ENCODE data around the gene LY6G5B. TPM values are rescaled to one million over a fixed set of nuclear protein-coding genes. Genes with fewer than 3 reads are reported as not detected.

The LY6G5B gene
- total RNA-seq, 4 donors from 2014 or later, result 0.70 to 9.5 (median 4.5) TPM

DNA sequence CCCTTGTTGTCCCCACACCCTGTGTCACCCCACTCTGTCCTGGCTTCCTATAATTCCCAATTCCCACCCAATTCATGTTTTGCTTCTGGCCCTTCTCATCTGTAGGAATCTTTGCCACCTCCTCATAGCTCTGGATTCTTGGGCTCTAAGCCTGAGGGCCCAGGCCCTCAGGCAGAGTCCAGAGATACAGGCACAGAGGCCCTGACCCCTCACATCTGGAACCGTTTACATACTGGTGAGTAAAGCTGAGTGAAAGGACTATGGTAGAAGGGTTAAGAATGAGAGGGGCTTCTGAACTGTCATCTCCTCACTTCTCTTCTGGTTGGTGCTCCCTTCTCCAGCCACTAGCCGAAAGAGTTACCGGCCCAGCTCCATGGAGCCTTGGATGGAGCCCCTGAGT, 35.6 kb upstream of the LY6G5B start:
- Histone ChIP-seq H3K27ac (no peak overlapping the region), H3K36me3 (peaks cover 58 to 100% (median 72%) of the 10 kb centered on the region in 3 donors), H3K4me1 (no peaks in the 10 kb centered on the region), H3K4me3 (no peak overlapping the region), H3K9me3 (no peaks in the 10 kb centered on the region), H3K27me3 (no peaks in the 10 kb centered on the region)
- TF ChIP-seq, protein P1, sequence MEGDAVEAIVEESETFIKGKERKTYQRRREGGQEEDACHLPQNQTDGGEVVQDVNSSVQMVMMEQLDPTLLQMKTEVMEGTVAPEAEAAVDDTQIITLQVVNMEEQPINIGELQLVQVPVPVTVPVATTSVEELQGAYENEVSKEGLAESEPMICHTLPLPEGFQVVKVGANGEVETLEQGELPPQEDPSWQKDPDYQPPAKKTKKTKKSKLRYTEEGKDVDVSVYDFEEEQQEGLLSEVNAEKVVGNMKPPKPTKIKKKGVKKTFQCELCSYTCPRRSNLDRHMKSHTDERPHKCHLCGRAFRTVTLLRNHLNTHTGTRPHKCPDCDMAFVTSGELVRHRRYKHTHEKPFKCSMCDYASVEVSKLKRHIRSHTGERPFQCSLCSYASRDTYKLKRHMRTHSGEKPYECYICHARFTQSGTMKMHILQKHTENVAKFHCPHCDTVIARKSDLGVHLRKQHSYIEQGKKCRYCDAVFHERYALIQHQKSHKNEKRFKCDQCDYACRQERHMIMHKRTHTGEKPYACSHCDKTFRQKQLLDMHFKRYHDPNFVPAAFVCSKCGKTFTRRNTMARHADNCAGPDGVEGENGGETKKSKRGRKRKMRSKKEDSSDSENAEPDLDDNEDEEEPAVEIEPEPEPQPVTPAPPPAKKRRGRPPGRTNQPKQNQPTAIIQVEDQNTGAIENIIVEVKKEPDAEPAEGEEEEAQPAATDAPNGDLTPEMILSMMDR (IDR thresholded peaks at IDR 0.05), result no peak
- TF ChIP-seq POLR2A (IDR thresholded peaks at IDR 0.05), result no peak
- no peak for DNase-seq
- intact Hi-C loops (cut with DNase I), result no loop called here
- 83% methylated on average over 2 of the region's 3 CpGs; no CpG with 5 or more reads in 1 of the 2 donors for WGBS, 2 donors

DNA sequence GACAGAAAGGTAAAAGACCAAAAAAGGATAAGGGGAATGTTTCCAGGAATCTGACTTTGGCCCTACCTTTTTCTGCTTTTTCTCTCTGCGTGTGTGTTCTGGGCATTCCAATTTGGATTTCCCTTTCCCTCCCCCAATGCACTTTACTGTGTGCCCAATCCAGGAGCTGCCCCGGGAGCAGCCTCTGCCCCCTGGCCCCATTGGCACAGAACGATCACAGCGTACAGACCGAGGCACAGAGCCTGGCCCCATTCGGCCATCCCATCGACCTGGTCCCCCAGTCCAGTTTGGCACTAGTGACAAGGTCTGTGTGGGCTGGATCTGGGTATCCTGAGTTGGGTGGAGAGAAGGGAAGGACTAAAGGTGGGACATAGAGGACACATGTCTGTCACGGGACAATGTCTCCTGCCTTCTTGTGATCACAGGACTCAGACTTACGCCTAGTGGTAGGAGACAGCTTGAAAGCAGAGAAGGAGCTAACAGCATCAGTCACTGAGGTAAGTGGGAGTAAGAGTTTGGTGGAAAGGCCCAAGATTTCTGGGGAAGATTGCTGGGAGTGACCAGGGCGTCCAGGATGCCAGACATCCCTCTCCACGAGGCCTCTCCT, 34.7 kb upstream of the LY6G5B start:
- Histone ChIP-seq H3K4me1 (no peaks in the 10 kb centered on the region), H3K9me3 (no peaks in the 10 kb centered on the region), H3K36me3 (peaks cover 54 to 100% (median 65%) of the 10 kb centered on the region in 3 donors), H3K27me3 (no peaks in the 10 kb centered on the region), H3K27ac (no peak overlapping the region), H3K4me3 (no peak overlapping the region)
- DNase-seq, result no peak
- intact Hi-C loops (cut with DNase I), result no loop called here
- 75 to 76% methylated on average over 9 to 10 of the region's 11 CpGs for WGBS, 2 donors
- no peak for TF ChIP-seq POLR2A (IDR thresholded peaks at IDR 0.05)
- TF ChIP-seq, protein P1 (IDR thresholded peaks at IDR 0.05), result no peak

DNA sequence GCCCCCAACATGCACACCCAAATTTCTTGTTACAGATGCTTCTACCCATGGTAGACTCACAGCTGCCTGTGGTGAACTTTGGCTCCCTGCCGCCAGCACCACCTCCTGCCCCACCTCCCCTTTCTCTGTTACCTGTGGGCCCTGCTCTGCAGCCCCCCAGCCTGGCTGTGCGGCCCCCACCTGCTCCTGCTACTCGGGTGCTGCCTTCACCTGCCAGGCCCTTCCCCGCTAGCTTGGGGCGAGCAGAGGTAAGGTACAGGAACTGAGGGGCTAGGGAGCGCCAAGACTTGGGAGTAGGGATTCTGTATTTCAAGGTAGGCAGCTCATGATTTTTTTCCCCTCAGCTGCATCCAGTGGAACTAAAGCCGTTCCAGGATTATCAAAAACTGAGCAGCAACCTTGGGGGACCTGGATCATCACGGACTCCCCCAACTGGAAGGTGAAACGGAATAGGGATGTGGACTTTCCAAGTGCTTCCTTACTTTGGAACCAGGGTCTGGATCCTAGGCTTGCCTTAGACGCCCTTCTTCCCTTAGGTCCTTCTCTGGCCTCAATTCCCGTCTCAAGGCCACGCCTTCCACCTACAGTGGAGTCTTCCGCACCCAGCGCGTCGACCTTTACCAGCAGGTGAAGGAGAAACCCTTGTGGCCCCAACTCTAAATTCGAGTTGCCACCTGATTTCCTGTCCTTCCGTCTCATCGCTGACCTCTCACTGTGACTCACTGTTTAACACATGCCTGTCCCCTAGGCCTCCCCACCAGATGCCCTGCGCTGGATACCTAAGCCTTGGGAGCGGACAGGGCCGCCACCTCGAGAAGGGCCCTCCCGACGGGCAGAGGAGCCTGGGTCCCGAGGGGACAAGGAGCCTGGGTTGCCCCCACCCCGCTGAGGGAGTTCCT, 32.8 kb upstream of the LY6G5B start:
- TF ChIP-seq POLR2A (IDR thresholded peaks at IDR 0.05), result no peak
- TF ChIP-seq, protein P1 (IDR thresholded peaks at IDR 0.05), result no peak
- no peak overlapping the region for H3K4me3 ChIP-seq
- intact Hi-C loops (cut with DNase I), result no loop called here
- H3K27ac ChIP-seq, result no peak overlapping the region
- WGBS, 2 donors, result 66 to 78% methylated on average over 17 to 22 of the region's 27 CpGs
- no peak for DNase-seq
- H3K36me3 ChIP-seq, result peaks cover 53 to 100% (median 65%) of the 10 kb centered on the region in 3 donors
- H3K4me1 ChIP-seq, result no peaks in the 10 kb centered on the region
- H3K9me3 ChIP-seq, result no peaks in the 10 kb centered on the region
- H3K27me3 ChIP-seq, result no peaks in the 10 kb centered on the region

DNA sequence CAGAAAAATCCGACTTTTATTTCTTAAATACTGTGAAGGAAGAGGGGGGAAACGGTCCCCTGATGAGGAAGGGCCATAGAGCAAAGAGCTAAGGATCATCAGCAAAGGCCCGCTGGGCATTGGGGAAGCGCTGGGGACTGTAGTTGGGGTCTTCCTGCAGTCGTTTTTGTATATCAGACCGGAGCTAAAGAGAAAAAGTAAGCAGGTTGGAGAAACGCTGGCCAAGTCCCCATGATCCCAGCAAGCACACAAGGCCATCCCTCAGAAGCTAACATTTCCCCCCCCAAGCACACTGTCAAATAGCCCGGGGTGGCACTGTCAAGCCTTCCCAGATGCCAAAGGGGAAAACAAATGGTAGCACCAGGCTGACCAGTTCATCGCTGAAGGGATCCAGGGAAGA, 30.7 kb upstream of the LY6G5B start:
- Histone ChIP-seq H3K36me3 (peaks cover 61 to 100% (median 67%) of the 10 kb centered on the region in 3 donors), H3K4me3 (no peak overlapping the region), H3K27me3 (no peaks in the 10 kb centered on the region), H3K9me3 (no peaks in the 10 kb centered on the region), H3K27ac (no peak overlapping the region), H3K4me1 (no peaks in the 10 kb centered on the region)
- intact Hi-C loops (cut with DNase I), result no loop called here
- 64 to 71% methylated on average over 7 to 8 of the region's 9 CpGs for WGBS, 2 donors
- DNase-seq, result no peak
- TF ChIP-seq, protein P1 (IDR thresholded peaks at IDR 0.05), result no peak
- TF ChIP-seq POLR2A (IDR thresholded peaks at IDR 0.05), result no peak

DNA sequence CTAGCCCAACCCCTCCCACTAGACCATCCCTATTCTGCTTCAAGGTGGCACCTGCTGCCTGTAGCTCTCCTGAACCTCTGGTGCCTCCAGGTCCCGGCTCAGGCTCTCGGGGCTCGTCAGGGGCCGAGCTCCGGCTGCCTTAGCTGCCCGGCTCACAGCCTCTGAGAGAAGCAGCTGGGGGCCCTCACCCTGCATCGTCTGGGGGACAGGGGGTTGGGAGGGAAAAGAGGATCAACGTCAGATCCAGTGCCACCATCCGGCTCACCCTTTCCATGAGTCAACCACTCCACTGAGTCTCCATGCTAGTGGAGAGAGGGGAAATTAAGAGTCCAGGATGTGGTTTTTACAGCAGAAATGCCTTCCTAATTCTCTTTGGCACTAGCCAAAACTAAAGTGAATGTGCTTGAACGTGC, 30.3 kb upstream of the LY6G5B start:
- whole genome bisulfite sequencing, 2 donors, result 61 to 70% methylated on average over 3 to 4 of the region's 10 CpGs
- TF ChIP-seq, protein P1 (IDR thresholded peaks at IDR 0.05), result no peak
- no peak for TF ChIP-seq POLR2A (IDR thresholded peaks at IDR 0.05)
- Histone ChIP-seq H3K27ac (no peak overlapping the region), H3K27me3 (no peaks in the 10 kb centered on the region), H3K36me3 (peaks cover 61 to 100% (median 69%) of the 10 kb centered on the region in 3 donors), H3K4me3 (no peak overlapping the region), H3K9me3 (no peaks in the 10 kb centered on the region), H3K4me1 (no peaks in the 10 kb centered on the region)
- no peak for DNase-seq
- intact Hi-C loops (cut with DNase I), result no loop called here
